ENCODE measurements around the gene S100A14. TPM values are rescaled to one million over a fixed set of nuclear protein-coding genes. Genes with fewer than 3 reads are reported as not detected.
A peak's percentile ranks its signal among the peaks of the same experiment; 100 is the strongest.
"Not testable (repeated sequence)": the region's sequence is repeated elsewhere in the genome, so short reads cannot be mapped to it uniquely, and the experiment has no call there.

S100A14 gene
- total RNA-seq, 2 experiments from 2014 or later: not detected

DNA sequence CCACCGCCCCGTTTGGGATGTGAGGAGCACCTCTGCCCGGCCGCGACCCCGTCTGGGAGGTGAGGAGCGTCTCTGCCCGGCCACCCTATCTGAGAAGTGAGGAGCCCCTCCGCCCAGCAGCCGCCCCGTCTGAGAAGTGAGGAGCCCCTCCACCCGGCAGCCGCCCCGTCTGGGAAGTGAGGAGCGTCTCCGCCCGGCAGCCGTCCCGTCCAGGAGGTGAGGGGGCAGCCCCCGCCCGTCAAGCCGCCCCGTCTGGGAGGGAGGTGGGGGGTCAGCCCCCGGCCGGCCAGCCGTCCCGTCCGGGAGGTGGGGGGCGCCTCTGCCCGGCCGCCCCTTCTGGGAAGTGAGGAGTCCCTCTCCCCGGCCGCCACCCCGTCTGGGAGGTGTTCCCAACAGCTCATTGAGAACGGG, 41.0 kb downstream of the S100A14 start:
- CTCF ChIA-PET (ENCODE audit: unreplicated experiment); DNase-seq (ENCODE audit: low spot score); BruUV-seq (replicated peaks); H3K9me3 ChIP-seq (ENCODE audit: low read length); H2AFZ ChIP-seq (ENCODE audit: low read length); H4K20me1 ChIP-seq (ENCODE audit: insufficient read depth, low read length); H3K79me2 ChIP-seq (ENCODE audit: insufficient read depth, low read depth, low read length); H3K9me2 ChIP-seq (ENCODE audit: insufficient read depth, low read length); H3K27ac ChIP-seq (ENCODE audit: low read depth, low read length, poor library complexity, severe bottlenecking); H3K36me3 ChIP-seq (ENCODE audit: insufficient read depth, low read length); intact Hi-C loops (cut with micrococcal nuclease; ENCODE audit: unreplicated experiment); H3K4me3 ChIP-seq (ENCODE audit: low read depth, low read length, poor library complexity, severe bottlenecking); POLR2A ChIA-PET; H3K4me2 ChIP-seq (ENCODE audit: low read length): not testable (repeated sequence)
- peaks cover 13% of the 10 kb centered on the region for H3K4me1 ChIP-seq (ENCODE audit: insufficient read depth, low read length, poor library complexity, severe bottlenecking)

GRCh38 chr1:153573351-153573750, 42.8 kb downstream of the S100A14 start:
- Histone ChIP-seq H3K36me3 (ENCODE audit: insufficient read depth, low read length) (no peaks in the 10 kb centered on the region), H3K27ac (ENCODE audit: low read depth, low read length, poor library complexity, severe bottlenecking) (no peak overlapping the region), H3K4me3 (ENCODE audit: low read depth, low read length, poor library complexity, severe bottlenecking) (no peak overlapping the region), H3K4me2 (ENCODE audit: low read length) (no peak overlapping the region), H3K9me3 (ENCODE audit: low read length) (no peaks in the 10 kb centered on the region), H2AFZ (ENCODE audit: low read length) (no peak overlapping the region; the same call in 1 of the 2 replicates), H3K4me1 (ENCODE audit: insufficient read depth, low read length, poor library complexity, severe bottlenecking) (peaks cover 17% of the 10 kb centered on the region), H3K9me2 (ENCODE audit: insufficient read depth, low read length) (no peaks in the 10 kb centered on the region), H4K20me1 (ENCODE audit: insufficient read depth, low read length) (no peaks in the 10 kb centered on the region), H3K79me2 (ENCODE audit: insufficient read depth, low read depth, low read length) (no peaks in the 10 kb centered on the region)
- TF ChIP-seq EZH2phosphoT487 (IDR thresholded peaks at IDR 0.05; ENCODE audit: borderline replicate concordance, low read depth, low read length): no peak
- TF ChIP-seq, protein P1, sequence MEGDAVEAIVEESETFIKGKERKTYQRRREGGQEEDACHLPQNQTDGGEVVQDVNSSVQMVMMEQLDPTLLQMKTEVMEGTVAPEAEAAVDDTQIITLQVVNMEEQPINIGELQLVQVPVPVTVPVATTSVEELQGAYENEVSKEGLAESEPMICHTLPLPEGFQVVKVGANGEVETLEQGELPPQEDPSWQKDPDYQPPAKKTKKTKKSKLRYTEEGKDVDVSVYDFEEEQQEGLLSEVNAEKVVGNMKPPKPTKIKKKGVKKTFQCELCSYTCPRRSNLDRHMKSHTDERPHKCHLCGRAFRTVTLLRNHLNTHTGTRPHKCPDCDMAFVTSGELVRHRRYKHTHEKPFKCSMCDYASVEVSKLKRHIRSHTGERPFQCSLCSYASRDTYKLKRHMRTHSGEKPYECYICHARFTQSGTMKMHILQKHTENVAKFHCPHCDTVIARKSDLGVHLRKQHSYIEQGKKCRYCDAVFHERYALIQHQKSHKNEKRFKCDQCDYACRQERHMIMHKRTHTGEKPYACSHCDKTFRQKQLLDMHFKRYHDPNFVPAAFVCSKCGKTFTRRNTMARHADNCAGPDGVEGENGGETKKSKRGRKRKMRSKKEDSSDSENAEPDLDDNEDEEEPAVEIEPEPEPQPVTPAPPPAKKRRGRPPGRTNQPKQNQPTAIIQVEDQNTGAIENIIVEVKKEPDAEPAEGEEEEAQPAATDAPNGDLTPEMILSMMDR (conservative IDR thresholded peaks at IDR 0.05; ENCODE audit: low read length): no peak
- DNase-seq (ENCODE audit: low spot score): no peak
- no TSS peak for BruUV-seq (replicated peaks)
- CTCF ChIA-PET (ENCODE audit: unreplicated experiment): no interaction called here
- intact Hi-C loops (cut with micrococcal nuclease; ENCODE audit: unreplicated experiment): loop anchor here (5.0 kb wide), 2 partner anchors 84 to 99 kb away; partner anchors contain the start of genes ILF2 and SNAPIN
- POLR2A ChIA-PET: no interaction called here

DNA sequence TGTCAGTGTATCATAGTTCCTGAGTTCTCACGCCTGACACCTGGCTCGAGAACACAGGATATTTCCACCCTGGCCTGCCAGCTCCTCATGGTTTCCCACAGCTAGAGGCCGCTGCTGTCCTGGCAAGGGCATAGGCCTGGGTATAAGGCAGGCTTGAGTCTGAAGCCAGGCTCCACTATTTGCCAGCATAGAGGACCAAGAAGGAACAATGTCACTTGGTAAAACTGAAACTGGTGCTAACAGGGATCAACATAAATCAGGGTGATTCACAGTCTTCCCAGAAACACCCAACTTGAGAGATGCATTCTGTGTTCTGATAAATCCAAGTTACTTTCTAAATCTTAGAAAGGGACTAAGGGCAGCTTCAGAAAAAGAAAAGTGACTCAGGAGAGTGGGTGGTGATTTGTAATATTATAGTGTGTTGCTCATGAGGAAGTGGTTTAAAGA, 43.5 kb downstream of the S100A14 start:
- H4K20me1 ChIP-seq (ENCODE audit: insufficient read depth, low read length): no peaks in the 10 kb centered on the region
- intact Hi-C loops (cut with micrococcal nuclease; ENCODE audit: unreplicated experiment): loop anchor here (1.0 to 5.0 kb wide), 4 partner anchors 45 to 177 kb away; partner anchors contain the start of genes ILF2 and SNAPIN
- no peaks in the 10 kb centered on the region for H3K36me3 ChIP-seq (ENCODE audit: insufficient read depth, low read length)
- peak; percentile 83 for DNase-seq (ENCODE audit: low spot score)
- no TSS peak for BruUV-seq (replicated peaks)
- no peaks in the 10 kb centered on the region for H3K9me2 ChIP-seq (ENCODE audit: insufficient read depth, low read length)
- TF ChIP-seq, protein P1 (conservative IDR thresholded peaks at IDR 0.05; ENCODE audit: low read length): peak; percentile 95
- no peak for TF ChIP-seq EZH2phosphoT487 (IDR thresholded peaks at IDR 0.05; ENCODE audit: borderline replicate concordance, low read depth, low read length)
- H3K4me3 ChIP-seq (ENCODE audit: low read depth, low read length, poor library complexity, severe bottlenecking): no peak overlapping the region
- H3K27ac ChIP-seq (ENCODE audit: low read depth, low read length, poor library complexity, severe bottlenecking): no peak overlapping the region
- H3K79me2 ChIP-seq (ENCODE audit: insufficient read depth, low read depth, low read length): no peaks in the 10 kb centered on the region
- H2AFZ ChIP-seq (ENCODE audit: low read length): peak overlapping the region; percentile 96
- ChIA-PET CTCF (ENCODE audit: unreplicated experiment) (interaction anchor here (0.6 to 1.7 kb wide), 9 partner anchors 40 to 415 kb away, joined by 3 to 6 read pairs (median 3); partner anchors contain the start of genes CHTOP, JTB and S100A1), POLR2A (interaction anchor here (0.5 to 1.5 kb wide), 7 partner anchors 13 to 608 kb away, joined by 3 to 6 read pairs (median 3); no protein-coding TSS in a partner anchor)
- peaks cover 17% of the 10 kb centered on the region for H3K4me1 ChIP-seq (ENCODE audit: insufficient read depth, low read length, poor library complexity, severe bottlenecking)
- no peak overlapping the region for H3K4me2 ChIP-seq (ENCODE audit: low read length)
- H3K9me3 ChIP-seq (ENCODE audit: low read length): no peaks in the 10 kb centered on the region

Data from OCI-LY7 (cell line).